NCI-H128 (cell line): Measurements from ENCODE around the gene GRK6.

Experiments
- DNase-seq: peaks from one replicate; lab custom pipeline; 2025; ENCODE audit not compliant: unreplicated experiment; lab: John Stamatoyannopoulos, UW

GRK6 gene

GRCh38 chr5:177468685-177469628 is 42.5 kb downstream of the GRK6 start:
- no peak for DNase-seq

- DNase-seq = no peak
These were observed 43.5 kb downstream of the GRK6 start for GRCh38 chr5:177469750-177470525.

- DNase-seq = no peak
These were observed 44.5 kb downstream of the GRK6 start for GRCh38 chr5:177470759-177471536.

DNA sequence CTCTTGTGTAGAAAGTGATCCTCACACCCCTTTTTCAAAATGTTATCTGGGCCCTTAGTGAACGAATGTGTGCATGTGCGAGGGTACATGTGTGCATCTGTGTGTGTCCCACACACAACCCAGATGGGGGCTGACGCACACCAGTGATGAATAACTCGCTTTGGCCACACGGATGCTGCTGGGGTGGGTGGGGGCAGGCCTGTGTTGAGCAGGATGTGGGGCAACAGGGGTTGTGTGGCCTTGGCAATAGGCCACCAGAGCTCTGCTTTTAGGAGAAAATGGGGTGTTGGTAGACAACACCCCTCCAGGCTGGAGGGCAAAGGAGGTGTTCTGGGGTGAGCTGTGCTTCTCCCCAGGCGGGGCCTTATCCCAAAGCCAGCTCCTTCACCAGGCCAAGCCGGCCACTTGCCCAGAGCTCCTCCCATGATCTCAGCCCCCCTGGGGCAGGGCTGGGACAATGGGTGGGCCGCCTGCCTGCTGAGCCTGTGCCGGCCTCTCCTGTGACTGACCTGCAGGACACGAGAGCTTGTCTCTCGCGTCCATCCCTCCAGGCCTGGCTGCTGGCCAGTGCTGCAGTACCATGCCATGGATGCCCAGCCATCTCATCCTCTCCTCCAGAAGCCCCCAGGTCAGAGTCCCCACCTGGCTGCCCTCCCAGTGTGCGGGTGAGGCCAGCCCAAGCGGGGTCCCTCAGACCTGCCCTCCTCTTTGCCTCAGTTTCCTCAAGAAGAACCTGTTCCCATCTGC is 45.3 kb downstream of the GRK6 start:
- no peak for DNase-seq

DNA sequence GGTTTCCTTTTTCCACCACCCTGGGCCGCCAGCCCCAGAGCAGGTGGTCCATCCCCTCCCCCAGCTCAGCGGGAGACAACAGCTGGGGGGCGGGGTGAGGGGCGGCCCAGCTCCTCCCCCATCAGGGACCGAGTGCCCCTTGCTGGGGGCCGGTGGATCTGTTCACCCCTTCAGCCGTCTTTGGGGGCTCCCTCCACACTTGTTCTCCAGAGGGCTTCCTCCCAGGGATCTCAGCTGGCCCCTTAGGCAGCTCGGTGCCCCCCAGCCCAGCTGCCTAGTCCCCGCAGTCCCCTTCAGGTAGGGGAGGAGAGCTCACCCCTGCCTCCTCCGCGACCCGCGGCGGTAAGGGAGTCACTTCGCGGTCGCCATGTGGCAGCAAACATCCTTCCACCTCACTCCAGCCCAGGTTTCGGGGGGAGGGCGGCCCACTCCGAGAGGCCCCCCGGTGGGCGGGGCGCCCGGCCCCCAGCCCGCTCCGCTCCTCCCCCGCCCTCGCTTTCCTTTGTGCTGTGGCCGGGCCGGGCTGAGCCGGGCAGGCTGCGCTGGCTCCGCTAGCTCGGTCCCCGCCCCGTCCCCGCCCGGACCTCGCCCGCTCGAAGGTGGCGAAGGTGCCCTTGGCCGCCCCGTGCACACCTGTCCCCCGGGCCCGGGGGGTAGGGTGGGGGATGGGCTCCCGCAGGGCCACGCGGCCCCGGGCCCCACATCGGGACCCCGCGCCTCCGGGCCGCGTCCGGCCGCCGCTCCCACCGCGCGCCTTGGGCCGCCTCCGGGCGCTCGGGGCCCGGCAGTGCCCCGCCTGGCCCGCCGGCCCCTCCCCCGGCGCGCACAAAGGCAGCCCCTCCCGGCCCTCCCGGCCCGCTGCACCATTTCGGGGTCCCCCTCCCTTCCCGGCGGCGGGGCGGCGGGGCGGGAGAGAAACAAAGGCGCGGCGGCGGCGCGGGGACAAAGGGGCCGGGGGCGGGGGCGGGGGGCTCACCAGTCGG is 46.3 kb downstream of the GRK6 start:
- DNase-seq = no peak

GRCh38 chr5:177473443-177474001 is 47.0 kb downstream of the GRK6 start, which contains the start of gene DBN1:
Gene DBN1, minus strand, starts transcription at chr5:177473634. Its CDS starts 113 bp downstream, at chr5:177473521.
- no peak for DNase-seq

GRCh38 chr5:177474002-177474476 is 47.6 kb downstream of the GRK6 start:
- no peak for DNase-seq

DNA sequence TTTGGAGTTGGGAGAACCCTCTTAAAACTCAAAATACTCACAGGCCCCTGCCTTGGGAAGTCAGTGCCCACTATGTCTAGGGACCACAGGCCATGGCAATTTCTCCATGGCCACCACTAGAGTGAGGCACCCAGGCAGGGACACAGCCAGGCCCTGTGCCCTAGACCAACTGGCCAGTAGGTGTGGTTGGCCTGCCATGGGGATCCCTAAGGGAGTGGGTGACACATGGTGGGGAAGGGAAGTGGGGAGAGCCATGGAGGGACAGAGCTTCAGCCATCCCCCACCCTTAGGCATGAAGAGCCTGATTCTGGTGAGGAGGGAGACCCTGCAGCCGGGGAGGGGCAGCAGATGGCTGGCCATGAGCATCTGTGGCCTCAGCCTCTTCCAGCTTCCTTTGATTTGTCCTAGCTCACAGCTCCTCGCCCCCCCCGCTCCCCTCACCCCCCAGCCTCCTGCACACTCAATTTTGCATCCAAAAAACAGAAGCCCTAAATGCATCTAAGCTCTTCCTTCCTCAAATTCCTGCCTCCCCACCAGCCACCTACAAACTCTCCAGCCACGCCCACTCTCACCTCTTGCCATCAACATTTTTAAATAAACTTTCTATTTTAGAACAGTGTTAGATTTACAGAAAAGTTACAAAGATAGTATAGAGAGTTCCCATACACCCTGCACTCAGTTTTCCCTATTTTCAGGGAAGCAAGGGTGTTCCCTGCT is 48.5 kb downstream of the GRK6 start:
- DNase-seq = no peak

DNA sequence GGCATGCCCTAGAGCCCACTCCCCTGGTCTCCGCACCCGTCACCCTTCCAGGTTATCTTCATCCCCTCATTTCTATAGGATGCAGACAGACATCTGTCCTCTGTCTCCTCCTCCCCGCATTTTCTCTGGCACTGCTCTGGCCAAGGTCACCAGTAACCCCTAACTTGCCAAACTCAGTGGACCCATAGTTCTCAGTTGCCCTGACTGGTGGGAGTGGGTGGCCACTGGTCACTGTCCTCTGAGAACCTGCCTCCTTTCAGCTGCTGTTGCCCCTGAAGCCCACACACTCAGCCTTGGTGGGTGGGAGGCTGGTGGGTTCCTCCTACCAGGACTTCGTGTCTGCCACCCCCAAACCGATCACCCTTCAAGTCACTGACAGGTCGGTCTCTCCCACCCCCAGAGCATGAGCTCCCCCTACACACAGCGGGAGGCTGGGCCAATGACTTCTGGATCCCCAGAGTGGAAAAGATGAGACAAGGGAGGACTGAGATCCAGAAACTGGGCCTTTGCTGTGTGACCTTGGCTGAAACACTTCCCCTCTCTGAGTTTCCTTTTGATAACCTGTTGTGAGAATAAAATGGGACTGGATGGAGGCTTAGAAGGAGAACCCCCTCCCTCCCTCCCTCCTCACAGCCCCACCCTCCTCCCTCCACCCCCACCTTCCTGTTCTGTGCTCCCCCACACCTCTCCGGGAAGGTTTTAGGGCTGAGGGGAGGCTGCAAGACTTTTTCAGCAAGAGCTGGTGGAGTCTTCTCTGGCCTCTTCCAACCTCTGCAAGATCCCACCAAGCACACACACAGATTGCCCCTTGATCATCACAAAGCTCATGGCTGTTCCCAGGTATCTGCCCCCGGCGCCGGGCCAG is 49.3 kb downstream of the GRK6 start:
- DNase-seq = no peak

GRCh38 chr5:177476531-177477233 is 50.2 kb downstream of the GRK6 start:
- DNase-seq = no peak

- DNase-seq = no peak
These were observed 51.4 kb downstream of the GRK6 start for GRCh38 chr5:177477701-177478477.

- no peak for DNase-seq
These were observed 52.5 kb downstream of the GRK6 start for GRCh38 chr5:177478711-177479646.

DNA sequence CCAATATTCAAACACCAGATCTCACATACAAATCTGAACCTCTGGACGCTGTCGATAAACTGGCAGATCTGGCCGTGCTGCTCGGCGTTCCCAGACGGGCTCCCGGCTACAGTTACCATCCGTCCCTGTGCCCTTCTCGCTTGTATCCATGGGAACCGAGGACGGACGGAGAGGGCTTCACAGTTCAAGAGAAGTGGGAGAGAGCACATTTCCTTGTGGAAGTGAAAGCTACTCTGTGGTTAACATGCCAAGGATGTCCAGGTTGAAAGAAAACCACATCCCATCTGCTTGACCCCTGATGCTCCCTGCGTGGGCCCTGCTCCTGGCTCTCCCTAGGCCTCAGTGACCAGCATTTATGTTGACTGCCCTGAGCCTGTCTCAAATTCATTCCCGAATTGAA is 53.3 kb downstream of the GRK6 start:
- DNase-seq = no peak

- DNase-seq = no peak
These were observed 55.9 kb downstream of the GRK6 start for GRCh38 chr5:177482359-177482795.

- no peak for DNase-seq
These were observed 56.6 kb downstream of the GRK6 start for GRCh38 chr5:177483042-177483441.
